Dendritic cell treated with granulocyte-macrophage colony-stimulating factor and Interleukin-4, amounts not matched to agents 40 ng/mL and 50 ng/mL, for 4 days (primary cell): ENCODE data around the gene ZNF521.
A peak's percentile ranks its signal among the peaks of the same experiment; 100 is the strongest.

Experiments used
- H3K27ac Mint-ChIP-seq: one replicate; pipeline ENCODE4 v1.8.0; 2022; ENCODE audit warnings: mild to moderate bottlenecking, mixed read lengths
- H3K27me3 Mint-ChIP-seq: one replicate; pipeline ENCODE4 v1.8.0; 2022; ENCODE audit warnings: mild to moderate bottlenecking, mixed read lengths
- H3K36me3 Mint-ChIP-seq: one replicate; pipeline ENCODE4 v1.8.0; 2022; ENCODE audit warnings: low read depth, mixed read lengths
- H3K4me1 Mint-ChIP-seq: one replicate; pipeline ENCODE4 v1.8.0; 2022; ENCODE audit warnings: low read depth, mixed read lengths
- H3K4me3 Mint-ChIP-seq: one replicate; pipeline ENCODE4 v1.8.0; 2022; ENCODE audit warnings: mild to moderate bottlenecking, moderate library complexity, mixed read lengths
- H3K9me3 Mint-ChIP-seq: one replicate; pipeline ENCODE4 v1.8.0; 2022; ENCODE audit warnings: mixed read lengths
- intact Hi-C: fragments of 100-400 bp; cut with micrococcal nuclease; formaldehyde crosslinking; loops from one replicate; pipeline ENCODE4 v1.15.0; 2022

The ZNF521 gene

DNA sequence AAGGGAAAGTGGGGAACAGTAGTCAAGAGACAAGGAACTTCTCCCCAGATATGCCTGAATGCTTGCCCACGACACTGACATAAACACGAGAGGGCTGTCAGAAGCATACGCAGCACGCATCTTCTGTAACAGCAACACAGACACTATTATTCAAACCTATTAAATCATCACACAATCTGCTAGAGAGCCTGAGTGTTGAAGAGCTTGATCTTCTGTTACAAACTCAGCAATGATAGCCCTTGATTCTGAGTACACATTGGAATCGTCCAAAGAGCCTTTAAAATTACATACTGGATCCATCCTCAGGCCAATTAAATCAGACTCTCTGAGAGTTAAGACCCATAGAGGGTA is 111.6 kb downstream of the ZNF521 start:
- no peaks in the 10 kb centered on the region for H3K27me3 Mint-ChIP-seq
- H3K9me3 Mint-ChIP-seq: no peaks in the 10 kb centered on the region
- H3K4me1 Mint-ChIP-seq: peaks cover 6% of the 10 kb centered on the region
- no peak overlapping the region for H3K27ac Mint-ChIP-seq
- no peak overlapping the region for H3K4me3 Mint-ChIP-seq
- intact Hi-C loops: no loop called here
- no peaks in the 10 kb centered on the region for H3K36me3 Mint-ChIP-seq

DNA sequence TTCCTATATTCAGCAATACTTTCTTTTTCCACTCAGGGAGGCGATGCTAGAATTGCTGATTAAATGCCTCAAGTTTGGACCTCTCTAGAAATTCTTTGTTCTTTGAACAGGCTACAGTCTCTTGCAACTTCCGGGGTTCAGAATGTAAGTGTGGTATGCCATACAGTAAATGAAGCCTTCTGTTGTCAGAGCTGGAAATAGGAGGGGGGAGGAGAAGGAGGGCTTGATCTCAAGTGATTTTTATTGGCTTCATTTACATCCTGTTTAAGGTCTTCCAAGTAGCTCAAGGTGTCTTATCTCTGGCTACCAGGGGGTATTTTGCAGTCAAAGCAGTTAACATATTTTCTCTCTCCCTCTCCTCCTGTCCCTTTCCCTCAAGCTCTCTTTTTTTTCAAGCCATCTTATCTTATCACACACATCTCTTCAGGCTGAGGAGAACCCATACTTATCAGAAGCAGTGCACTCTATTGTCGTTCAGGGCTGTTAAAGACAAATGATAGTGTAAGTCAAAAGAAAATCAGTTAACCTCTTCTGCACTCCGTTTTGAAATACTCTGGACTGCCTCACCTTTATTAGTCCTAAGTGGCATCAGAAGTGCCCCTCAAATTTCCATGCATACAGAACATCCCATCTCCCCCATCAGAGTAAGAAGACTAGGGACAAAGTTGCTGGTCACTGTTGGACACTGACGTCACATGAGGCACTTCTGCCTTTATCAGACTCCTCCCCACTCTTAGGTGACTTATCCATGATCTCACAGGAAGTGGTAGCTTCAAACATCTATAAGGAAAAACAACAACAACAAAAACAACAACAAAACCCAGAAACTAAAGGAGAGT is 112.2 kb downstream of the ZNF521 start:
- Mint-ChIP-seq H3K27me3 (no peaks in the 10 kb centered on the region), H3K36me3 (no peaks in the 10 kb centered on the region), H3K4me3 (no peak overlapping the region), H3K9me3 (no peaks in the 10 kb centered on the region), H3K27ac (no peak overlapping the region), H3K4me1 (peaks cover 6% of the 10 kb centered on the region)
- intact Hi-C loops: loop anchor here (10.0 kb wide), 1 partner anchor 115 kb away; the partner anchor contains the start of gene ZNF521

DNA sequence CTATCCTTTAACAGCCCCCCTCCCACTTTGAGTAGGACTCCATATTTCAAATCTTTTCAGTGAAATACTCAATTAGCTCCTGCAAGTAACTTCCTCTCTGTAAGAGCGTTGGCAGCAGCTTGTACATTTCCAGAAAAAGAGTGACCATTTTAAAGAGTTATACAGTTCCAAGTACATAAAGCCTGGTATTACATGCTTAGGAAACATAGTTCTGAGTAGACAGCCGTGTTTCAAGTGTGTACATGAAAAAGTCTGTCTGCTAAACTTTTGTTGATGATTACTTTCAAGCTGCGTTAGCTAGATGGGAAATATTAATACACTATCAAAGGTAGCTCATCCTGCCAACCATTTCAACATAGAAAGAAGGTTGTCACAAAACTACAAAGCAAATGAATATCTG is 112.8 kb downstream of the ZNF521 start:
- Mint-ChIP-seq H3K36me3 (no peaks in the 10 kb centered on the region), H3K4me3 (no peak overlapping the region), H3K27ac (no peak overlapping the region), H3K9me3 (no peaks in the 10 kb centered on the region), H3K27me3 (no peaks in the 10 kb centered on the region), H3K4me1 (peaks cover 5% of the 10 kb centered on the region)
- intact Hi-C loops: loop anchor here (10.0 kb wide), 1 partner anchor 116 kb away; the partner anchor contains the start of gene ZNF521

DNA sequence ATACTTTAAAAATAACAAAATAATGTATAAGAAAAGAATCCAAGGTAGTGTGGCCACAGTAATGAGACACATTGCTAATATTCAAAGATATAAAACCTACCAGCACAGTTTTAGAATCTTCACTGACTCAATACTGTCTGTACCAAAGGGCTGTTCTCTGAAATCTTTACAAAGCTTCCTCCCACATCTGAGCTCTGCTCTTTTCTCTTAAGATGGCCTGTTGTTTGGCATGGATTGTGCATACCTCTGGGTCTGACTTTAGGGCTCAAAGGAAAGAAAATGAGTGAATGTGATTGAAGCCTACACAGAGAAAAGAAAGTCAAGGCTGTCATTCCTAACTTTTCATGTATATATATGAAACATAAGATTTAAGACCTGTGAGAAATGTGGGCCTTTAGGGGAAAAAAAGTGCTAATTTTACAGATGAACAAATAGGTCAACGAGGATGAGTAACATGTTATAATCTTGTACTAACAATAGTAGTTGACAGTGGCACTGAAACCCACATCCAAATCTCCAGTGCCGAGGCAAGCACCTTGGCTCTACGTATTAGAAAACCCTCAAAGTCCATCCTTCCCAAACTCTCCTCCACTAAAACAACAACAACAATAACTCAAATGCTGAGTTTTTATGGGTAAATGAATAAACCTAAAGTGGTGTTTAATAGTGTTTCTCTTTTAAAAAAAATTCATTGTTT is 114.2 kb downstream of the ZNF521 start:
- Mint-ChIP-seq H3K27ac (no peak overlapping the region), H3K36me3 (no peaks in the 10 kb centered on the region), H3K27me3 (no peaks in the 10 kb centered on the region), H3K4me3 (no peak overlapping the region), H3K9me3 (no peaks in the 10 kb centered on the region), H3K4me1 (peaks cover 7% of the 10 kb centered on the region)
- intact Hi-C loops: loop anchor here (10.0 kb wide), 1 partner anchor 117 kb away; the partner anchor contains the start of gene ZNF521

DNA sequence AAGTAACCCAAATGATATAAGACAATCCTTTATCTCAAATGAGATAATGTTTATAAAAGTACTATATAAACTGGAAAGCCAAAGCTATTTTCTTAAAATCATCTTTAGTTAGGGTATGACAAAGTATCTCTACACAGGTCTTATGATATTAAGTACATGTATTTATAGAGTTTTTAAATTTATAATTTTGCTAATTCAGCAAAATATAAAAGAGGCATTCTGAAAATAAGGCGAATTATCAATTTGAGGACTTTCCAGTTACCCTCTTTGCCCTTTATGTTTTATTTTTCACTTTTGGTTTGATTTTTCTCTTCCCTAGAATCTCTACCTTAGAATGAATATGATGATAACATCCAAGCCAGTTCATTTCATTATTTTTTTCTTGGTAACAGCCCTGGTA is 115.2 kb downstream of the ZNF521 start:
- peaks cover 7% of the 10 kb centered on the region for H3K4me1 Mint-ChIP-seq
- intact Hi-C loops: loop anchor here (10.0 kb wide), 1 partner anchor 118 kb away; the partner anchor contains the start of gene ZNF521
- H3K4me3 Mint-ChIP-seq: no peak overlapping the region
- no peak overlapping the region for H3K27ac Mint-ChIP-seq
- H3K9me3 Mint-ChIP-seq: no peaks in the 10 kb centered on the region
- no peaks in the 10 kb centered on the region for H3K27me3 Mint-ChIP-seq
- H3K36me3 Mint-ChIP-seq: no peaks in the 10 kb centered on the region

DNA sequence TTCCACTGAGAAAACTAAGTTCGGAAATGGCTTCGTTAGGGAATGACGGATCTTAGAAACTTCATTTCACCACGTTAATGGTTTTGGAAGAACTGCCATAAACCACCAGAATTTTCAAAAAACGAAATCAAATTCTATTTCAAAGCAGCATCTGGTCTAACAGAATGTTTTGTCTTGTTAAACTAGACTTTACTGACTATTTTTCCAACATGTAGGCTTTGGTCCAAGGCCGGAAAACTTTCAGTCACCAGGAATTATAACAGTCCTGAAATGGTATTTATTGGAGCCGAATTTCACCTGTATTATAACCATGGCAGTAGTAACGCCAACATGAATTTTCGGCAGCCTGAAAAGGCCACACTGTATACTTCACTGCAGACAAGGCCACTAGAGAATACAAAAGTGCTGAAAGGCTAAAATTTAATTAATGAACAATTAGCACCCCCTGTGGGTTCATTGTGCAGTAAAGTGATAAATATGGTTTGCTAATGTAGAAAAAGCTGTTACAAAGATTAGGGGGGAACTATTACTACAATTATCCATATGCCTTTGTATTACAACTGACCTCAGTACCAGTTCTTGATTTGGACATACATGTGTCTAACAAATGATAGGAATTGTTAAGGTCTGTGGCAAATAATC is 116.4 kb downstream of the ZNF521 start:
- Mint-ChIP-seq H3K27ac (no peak overlapping the region), H3K27me3 (no peaks in the 10 kb centered on the region), H3K4me3 (no peak overlapping the region), H3K36me3 (no peaks in the 10 kb centered on the region), H3K4me1 (peaks cover 18% of the 10 kb centered on the region), H3K9me3 (no peaks in the 10 kb centered on the region)
- intact Hi-C loops: loop anchor here (10.0 kb wide), 1 partner anchor 119 kb away; the partner anchor contains the start of gene ZNF521

DNA sequence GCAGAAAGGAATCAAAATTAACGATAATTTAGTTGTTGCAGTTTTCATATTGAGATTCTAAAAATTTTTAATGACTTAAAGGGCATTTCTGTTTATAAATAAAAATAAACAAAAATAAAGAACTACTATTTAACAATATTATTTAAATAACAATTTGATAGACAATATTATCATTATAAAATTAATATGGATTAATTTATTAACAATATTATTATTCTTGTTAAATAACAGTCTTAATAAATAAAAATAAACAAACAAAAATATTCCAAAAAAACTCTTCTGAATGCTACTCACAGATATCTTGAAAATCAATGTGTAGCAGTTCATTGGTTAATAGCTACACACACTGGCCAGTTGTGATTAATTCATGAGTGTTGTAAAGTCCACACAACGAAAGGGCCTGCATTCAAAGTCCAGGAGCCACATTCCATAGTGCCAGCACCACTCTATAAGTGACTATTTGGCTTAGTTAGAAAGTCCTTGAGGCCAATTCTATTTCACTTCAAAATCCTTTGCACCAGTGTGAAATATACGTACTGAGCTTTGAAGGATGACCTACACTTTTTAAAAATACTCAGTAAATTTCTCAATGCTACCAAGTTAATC is 117.1 kb downstream of the ZNF521 start:
- Mint-ChIP-seq H3K4me3 (no peak overlapping the region), H3K4me1 (peaks cover 18% of the 10 kb centered on the region), H3K27ac (no peak overlapping the region), H3K9me3 (no peaks in the 10 kb centered on the region), H3K27me3 (no peaks in the 10 kb centered on the region), H3K36me3 (no peaks in the 10 kb centered on the region)
- intact Hi-C loops: loop anchor here (10.0 kb wide), 1 partner anchor 120 kb away; the partner anchor contains the start of gene ZNF521

DNA sequence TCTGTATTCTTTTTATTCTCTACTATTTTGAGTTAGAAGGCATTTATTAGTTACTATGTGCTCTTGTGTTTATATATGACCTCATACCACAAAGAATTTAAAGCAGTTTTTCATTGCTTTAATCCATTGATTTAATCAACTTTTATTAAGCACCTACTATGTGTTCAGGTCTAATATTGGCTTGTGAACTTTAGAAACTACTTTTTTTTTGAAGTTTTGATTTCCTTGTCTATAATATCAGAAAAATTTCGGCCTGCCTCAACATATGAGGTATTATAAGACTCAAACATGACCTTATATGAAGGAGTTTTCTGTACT is 117.7 kb downstream of the ZNF521 start:
- H3K36me3 Mint-ChIP-seq: no peaks in the 10 kb centered on the region
- H3K27ac Mint-ChIP-seq: no peak overlapping the region
- H3K4me3 Mint-ChIP-seq: no peak overlapping the region
- intact Hi-C loops: loop anchor here (10.0 kb wide), 1 partner anchor 121 kb away; the partner anchor contains the start of gene ZNF521
- no peaks in the 10 kb centered on the region for H3K27me3 Mint-ChIP-seq
- H3K9me3 Mint-ChIP-seq: no peaks in the 10 kb centered on the region
- H3K4me1 Mint-ChIP-seq: peaks cover 20% of the 10 kb centered on the region

DNA sequence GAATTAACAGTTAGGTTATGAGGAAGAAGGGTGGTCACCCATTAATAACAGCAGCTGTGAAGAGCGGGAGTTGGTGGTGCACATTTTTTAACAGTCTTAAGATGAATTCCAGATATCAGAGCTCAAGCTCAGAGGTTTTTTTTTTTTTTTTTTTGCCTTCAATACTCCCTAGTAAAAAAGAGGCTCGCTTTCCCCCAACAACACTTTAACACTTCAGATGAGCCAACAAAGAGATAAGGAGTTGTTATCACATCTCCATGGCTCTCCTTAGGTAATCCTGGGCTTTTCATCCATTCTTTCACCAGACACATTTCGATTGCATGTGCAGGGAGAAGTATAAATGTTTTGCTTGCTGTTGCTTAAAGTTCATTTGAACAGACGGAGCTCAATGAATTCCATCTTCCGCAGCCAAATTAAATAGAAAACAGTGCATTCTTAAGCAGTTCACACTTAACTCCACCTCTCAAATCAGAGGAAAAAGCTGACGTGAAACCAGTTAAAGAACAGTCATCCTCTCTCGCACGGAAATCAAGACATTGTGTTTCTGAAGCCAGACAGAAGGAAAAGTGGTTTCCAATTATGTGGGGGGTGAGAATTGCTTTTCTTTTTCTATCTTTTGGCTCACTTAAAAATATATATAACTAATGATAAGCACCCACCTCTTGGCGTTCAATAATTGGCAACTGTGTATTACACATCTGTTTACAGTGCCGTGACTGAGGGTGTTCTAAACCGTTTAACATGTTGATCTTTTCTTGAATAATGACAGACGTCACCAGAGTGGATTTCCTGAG is 118.2 kb downstream of the ZNF521 start:
- Mint-ChIP-seq H3K27ac (no peak overlapping the region), H3K27me3 (no peaks in the 10 kb centered on the region), H3K4me3 (no peak overlapping the region), H3K9me3 (no peaks in the 10 kb centered on the region), H3K36me3 (no peaks in the 10 kb centered on the region), H3K4me1 (peaks cover 22% of the 10 kb centered on the region)
- intact Hi-C loops: loop anchor here (10.0 kb wide), 1 partner anchor 121 kb away; the partner anchor contains the start of gene ZNF521

DNA sequence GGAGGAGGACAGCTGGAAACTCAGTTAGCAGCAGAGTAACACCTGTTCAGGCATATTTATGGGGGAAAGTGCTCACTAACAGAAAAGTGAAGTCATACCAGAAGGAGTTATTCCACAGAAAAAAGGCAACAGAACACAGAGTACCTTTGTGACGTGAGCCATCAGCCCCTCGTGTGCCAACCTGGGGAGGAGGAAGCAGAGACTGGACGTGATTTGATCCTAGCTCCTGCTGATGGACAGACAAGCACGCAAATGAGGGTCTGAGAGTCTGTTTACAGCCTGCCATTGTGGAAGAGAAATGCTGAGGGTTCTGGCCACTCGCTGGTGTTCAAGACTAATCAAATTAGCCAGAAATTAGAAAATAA is 120.7 kb downstream of the ZNF521 start:
- Mint-ChIP-seq H3K4me1 (peaks cover 22% of the 10 kb centered on the region), H3K36me3 (no peaks in the 10 kb centered on the region), H3K27ac (peak overlapping the region; percentile 45), H3K27me3 (no peaks in the 10 kb centered on the region), H3K9me3 (no peaks in the 10 kb centered on the region), H3K4me3 (no peak overlapping the region)
- intact Hi-C loops: loop anchor here (10.0 kb wide), 1 partner anchor 123 kb away; the partner anchor contains the start of gene ZNF521

DNA sequence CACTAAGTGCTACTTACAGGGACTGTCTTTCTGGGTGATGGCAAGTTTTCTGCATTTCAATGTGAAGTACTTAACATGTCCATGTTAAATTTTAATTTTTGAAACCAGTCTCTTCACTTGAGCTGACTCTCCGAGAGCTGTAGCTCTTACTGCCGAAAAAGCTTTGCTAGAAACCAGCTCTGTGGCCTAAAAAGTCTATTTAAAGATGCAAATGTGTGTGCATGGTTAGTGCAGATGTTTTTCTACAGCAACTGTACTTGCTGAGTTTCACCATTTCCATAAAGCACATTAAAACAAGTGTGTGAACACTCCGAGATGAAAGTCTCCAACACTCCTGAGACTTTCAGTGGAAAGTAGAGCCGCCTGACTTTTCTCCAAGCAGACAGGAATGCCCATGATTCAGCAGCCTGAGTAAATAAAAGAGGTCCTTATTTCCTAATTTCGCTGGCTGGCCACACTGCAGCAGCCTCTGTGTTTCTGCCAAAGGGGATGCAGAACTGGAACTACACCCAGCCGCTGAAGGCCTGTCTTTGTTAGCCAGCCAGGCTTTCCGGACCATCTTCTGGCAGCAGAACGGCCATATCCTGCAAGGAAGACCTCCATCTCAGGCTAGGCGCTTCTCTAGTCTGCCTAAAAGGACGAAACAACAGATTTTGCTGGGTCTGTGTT is 121.2 kb downstream of the ZNF521 start:
- peak overlapping the region; percentile 45 for H3K27ac Mint-ChIP-seq
- intact Hi-C loops: loop anchor here (10.0 kb wide), 1 partner anchor 124 kb away; the partner anchor contains the start of gene ZNF521
- H3K27me3 Mint-ChIP-seq: no peaks in the 10 kb centered on the region
- no peak overlapping the region for H3K4me3 Mint-ChIP-seq
- H3K9me3 Mint-ChIP-seq: no peaks in the 10 kb centered on the region
- H3K36me3 Mint-ChIP-seq: no peaks in the 10 kb centered on the region
- H3K4me1 Mint-ChIP-seq: peaks cover 22% of the 10 kb centered on the region

DNA sequence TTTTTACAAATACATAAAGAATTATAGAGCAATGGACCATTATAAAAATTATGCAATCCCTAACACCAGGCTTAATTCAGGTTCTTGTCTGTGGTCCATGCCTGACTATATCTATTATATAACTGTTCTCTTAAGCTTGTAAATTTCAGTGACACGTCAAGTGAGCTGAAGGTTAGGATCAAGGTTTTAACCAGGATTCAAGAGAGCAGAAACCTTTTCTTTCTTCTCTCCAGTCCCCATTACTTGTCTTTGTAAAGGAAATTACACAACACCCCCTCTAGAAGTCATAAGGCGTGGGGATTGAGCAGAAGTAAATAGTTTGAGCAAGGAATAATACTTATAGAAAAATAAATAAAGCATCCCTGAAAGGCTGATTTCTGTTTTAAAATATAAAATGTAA is 122.0 kb downstream of the ZNF521 start:
- H3K4me1 Mint-ChIP-seq: peaks cover 31% of the 10 kb centered on the region

More for the DNA sequence above, 122.0 kb downstream of the ZNF521 start:
- no peaks in the 10 kb centered on the region for H3K9me3 Mint-ChIP-seq
- intact Hi-C loops: loop anchor here (10.0 kb wide), 1 partner anchor 125 kb away; the partner anchor contains the start of gene ZNF521
- H3K4me3 Mint-ChIP-seq: no peak overlapping the region
- H3K27ac Mint-ChIP-seq: no peak overlapping the region
- no peaks in the 10 kb centered on the region for H3K36me3 Mint-ChIP-seq
- peaks cover 1% of the 10 kb centered on the region for H3K27me3 Mint-ChIP-seq
